Hepatocyte (in vitro differentiated cells): Measurements from ENCODE around the gene CR2.

Source experiments
- CTCF ChIP-seq: fragments of 200-600 bp; sonication (generic); IDR thresholded peaks from 2 replicates; pipeline ENCODE4 v1.5.1; 2016; ENCODE audit warnings: antibody characterized with exemption, mild to moderate bottlenecking; ENCODE audit not compliant: poor library complexity
- EZH2 ChIP-seq: fragments of 200-600 bp; sonication (generic); IDR thresholded peaks from 2 replicates; pipeline ENCODE4 v1.6.1; 2016; ENCODE audit warnings: antibody characterized with exemption, mild to moderate bottlenecking, borderline replicate concordance

- no peak for TF ChIP-seq CTCF
- TF ChIP-seq EZH2: no peak
Observed at GRCh38 chr1:207420109-207420508, 34.0 kb upstream of the CR2 start.
